GM20431 (cell line): ENCODE measurements around the gene COL4A2.

Experiments
- in situ Hi-C: fragments of 300-500 bp; cut with MseI, MboI; formaldehyde crosslinking; loops from one replicate; pipeline ENCODE4 v1.15.0; 2020; ENCODE audit warnings: low sequenced_read_pairs; ENCODE audit not compliant: unreplicated experiment

COL4A2 gene

GRCh38 chr13:110535526-110535925 lies 228.4 kb downstream of the COL4A2 start:
- in situ Hi-C loops: no loop called here

DNA sequence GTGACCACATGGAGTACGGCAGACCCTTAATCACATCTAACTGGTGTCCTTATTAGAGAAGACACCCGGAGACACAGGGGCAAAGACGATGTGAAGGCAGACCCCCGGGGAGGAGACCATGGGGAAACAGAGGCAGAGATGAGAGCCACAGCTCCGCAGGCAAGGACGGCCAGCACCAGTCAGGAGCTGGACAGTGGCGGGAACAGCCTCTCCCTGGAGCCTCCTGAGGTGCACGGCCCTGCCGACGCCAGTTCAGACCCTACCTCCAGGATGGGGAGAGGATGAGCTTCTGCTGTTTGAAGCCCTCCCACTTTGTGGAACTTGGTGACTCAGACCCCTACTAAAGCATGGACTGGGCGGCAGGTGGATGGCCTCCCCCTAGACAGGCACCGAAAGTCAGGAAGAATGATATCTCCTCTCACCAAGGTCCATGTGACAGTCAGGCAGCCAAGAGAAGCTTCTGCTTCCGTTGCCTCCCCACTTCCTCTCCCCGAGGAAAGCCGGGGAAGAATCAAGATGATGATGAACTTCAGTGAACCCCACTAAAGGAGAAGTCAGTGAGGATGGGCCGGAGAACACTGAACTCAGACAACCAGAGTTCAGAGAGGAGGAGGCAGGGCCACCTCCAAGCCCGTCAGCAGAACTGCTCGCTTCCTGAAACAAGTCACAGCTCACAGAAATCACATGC lies 229.1 kb downstream of the COL4A2 start:
- in situ Hi-C loops: no loop called here

DNA sequence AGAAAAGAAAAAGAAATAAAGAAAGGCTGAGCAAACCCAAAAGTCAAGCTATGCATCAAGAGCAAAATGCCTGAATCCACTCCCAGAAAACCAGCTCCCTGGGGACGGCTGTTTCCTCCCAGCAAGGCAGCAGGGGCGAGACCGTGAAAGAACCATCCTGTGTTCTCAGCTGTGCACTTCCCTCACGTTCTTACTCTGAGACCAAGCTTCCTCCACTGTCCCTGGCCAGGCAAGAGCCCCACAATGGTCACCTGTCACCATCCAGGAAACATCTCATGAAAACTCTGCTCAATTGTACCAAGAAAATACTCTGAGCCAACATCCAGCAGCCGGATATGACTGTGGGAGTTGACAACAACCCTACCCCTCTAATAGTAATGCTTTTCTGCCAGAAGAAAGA lies 231.5 kb downstream of the COL4A2 start:
- in situ Hi-C loops: no loop called here

- in situ Hi-C loops: no loop called here
Measured at GRCh38 chr13:110539894-110540293, 232.8 kb downstream of the COL4A2 start.

GRCh38 chr13:110540871-110541525 lies 233.9 kb downstream of the COL4A2 start:
- in situ Hi-C loops: no loop called here

DNA sequence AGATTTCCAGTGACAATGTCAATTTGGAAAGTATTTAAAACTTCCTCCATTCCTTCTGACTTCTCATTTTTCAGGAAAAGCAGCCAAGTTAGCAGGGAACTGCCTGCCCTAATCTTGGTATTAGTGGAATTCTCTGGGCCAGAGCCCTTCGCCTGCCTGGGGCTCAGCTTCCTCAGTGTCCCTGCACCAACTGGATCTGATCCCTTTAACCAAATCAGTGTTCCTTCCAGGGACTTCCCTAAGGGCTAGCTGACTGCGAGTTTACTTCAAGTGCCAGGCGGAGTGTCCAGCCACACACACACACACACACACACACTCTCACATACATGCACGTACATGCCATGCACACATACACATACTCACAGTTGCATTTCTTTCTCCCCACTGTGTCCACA lies 234.4 kb downstream of the COL4A2 start:
- in situ Hi-C loops: no loop called here

GRCh38 chr13:110542169-110542796 lies 235.2 kb downstream of the COL4A2 start:
- in situ Hi-C loops: no loop called here

DNA sequence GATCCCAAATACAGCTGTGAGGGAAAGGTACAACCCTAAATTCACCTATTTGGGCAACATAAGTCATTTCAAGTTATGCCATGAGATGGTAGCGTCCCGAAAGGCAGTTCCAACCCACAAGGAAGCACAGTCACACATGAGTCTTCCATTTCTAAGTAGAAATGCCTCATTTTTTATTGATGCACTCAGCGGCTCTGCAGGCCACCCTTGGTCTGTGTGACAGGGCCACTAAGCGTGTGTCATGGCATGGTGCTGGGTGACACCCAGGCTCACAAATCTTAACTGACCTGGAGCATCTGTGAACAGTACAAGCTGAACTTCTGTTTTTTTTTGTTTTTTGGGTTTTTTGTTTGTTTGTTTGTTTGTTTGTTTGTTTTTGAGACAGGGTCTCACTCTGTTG lies 239.3 kb downstream of the COL4A2 start:
- in situ Hi-C loops: no loop called here

DNA sequence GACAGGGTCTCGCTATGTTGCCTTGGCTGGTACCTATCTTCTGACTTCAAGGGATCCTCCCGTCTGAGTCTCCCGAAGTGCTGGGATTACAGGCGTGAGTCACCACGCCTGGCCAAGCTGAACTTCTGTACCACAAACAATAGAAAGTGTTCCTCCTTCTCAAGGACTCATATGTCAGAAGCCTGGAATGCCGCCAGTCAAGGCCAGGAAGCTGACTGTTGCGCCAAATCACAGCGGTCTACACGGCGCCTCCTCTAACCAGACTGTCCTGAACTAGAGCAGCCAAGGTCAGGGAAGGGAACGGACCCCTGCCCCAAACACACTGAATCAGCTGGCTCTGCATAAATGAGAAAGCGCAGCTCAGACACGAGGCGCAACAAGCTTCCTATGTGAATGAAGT lies 239.8 kb downstream of the COL4A2 start:
- in situ Hi-C loops: no loop called here

DNA sequence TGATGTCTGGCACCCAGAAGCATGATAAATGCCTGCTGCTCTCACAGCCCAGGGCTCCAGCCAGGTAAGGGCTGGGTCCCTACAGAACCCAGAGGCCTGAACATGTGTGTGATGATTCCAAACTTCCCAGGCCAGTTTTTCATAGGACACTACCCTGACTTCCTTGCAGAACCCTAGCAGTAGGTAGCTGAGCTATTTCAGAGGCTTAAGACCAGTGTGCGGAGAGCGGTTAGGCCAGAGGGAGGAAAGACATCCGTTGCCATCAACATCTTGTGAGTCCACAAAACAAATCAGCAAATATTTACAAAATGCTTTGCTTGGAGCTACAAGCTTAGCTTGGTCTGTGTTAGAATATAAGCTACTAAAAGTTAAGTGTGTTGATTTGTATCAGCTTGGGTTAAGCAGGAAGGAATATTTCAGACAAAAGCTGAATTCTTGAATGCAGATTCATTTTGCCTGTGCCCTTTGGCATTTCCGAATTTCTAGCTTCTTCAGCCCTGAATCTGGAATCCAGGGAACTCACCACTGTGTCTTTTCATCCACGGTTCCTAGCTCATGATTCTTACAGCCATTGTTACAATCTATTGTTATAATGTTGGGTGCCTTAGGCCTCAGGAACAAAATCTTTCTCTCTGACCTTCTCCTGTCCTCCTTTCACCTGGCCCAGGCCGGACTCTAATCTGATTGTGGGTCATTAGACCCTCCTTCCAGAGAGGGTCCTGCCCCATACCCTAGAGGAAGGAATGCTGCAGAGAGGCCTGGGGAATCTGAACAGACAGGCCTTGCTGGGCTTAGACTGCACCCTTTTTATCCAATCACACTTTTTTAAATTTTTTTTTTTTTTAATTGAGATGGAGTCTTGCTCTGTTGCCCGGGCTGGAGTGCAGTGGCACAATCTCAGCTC lies 242.1 kb downstream of the COL4A2 start:
- in situ Hi-C loops: no loop called here

GRCh38 chr13:110549795-110550160 lies 242.7 kb downstream of the COL4A2 start:
- in situ Hi-C loops: no loop called here

- in situ Hi-C loops: no loop called here
Measured at GRCh38 chr13:110551284-110551683, 244.2 kb downstream of the COL4A2 start.

DNA sequence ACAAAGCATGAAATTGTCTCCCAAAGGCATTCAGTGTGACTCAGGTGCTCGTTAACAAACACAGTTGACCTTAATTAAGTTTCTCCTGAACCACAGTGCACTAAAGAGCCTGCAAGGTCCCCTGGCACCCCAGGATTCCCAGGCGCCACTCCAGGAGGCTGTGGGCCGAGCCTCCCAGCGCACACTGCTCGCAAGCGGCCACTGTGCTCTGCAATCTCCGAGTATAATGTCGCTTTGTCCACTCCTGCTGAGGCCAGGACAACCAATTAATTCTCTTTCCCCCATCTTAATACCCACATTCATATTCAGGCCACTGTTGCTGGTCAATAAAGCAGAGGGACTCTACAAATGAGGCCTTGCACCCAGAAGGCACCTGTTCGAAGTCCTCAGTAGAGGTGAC lies 245.7 kb downstream of the COL4A2 start:
- in situ Hi-C loops: no loop called here

DNA sequence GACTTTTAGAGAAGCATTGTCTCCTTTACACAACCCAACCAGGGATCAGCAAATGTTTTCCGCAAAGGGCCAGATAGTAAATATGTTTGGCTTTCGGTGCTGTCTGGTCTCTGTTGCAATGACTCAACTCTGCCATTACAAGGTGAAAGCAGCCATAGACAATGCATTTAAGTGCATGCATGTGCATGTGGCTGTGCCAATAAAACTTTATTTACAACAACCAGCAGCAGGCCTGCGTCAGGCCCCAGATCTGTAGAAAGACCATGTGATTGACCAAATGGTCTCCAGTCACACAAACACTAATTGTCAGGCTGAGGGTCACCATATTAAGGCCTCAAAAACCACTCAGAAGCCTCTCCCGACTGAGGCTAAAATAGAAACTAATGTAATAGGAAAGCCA lies 246.3 kb downstream of the COL4A2 start:
- in situ Hi-C loops: no loop called here

DNA sequence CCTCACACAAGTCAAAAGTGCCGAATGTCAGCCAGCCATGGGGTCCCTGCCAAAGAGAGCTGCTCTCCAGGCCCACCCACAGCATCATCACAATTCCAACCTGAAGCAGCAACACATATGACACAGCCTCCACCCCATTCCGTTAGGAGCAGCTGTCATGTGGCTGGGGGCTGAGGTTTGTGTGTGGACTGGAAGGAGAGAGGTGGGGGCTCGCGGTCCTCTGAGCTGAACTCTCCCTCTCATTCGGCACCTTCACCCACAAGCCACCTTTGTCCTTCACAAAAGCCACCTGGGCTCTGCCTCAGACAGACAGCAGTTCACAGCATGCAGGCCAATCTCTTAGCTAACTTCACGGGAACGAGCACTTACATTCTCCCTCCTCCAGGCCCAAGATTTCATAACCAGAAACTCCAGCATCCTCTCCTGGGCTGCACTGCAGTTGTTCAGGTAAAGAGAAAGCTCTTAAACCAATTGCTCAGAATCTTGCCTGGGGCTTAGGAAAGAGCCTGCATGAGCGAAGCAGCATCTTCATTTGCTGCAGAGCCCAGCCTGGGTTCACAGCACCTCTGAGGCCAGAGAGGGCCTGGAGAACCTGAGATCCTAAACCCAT lies 247.2 kb downstream of the COL4A2 start:
- in situ Hi-C loops: no loop called here

DNA sequence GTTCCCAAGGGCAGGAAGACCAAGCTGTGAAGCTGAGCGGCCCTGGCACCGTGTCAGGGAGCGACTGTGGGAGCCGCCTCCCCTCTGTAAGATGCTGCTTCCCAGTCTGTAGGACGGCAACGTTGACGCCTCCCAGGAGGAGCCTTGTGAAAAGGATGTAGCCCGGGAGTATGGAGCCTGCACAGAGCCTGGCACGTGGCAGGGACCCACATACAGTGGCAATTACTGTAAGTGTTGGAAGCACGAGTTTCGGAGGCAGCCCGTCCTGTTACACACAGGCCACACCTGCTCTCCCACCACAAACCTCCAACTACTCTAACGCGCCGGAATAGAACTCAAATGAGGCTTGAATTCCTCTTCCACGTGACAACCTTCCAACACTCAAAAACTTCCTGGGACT lies 247.9 kb downstream of the COL4A2 start:
- in situ Hi-C loops: no loop called here

DNA sequence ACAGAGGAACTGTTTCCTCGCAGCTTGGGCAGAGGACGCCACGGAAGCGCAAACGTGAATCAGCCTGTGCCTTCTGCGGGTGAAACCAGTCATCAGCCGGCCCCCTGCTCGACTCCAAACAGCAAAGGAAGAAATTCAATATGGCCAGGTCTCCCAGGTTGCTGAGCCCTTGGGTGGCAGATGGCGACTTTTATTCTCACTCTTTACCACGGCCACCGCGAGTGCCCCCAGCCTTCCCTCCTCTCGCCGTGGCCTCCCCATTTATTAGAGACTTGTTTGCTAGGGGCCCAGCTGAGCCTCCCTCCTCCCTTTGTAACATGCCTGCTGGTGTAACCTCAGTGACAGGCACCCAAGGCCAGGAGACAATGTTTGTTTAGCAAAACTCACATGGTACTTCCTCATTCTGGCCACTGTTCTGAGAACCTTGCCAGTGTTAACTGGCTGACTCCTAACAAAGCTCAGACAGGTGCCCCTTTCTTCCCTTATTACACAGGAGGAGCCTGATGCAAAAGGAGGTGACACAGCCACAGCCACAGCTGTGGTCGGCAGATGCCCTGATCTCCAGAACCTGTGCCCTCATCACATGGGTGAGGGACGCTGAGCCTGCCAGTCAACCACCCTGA lies 248.6 kb downstream of the COL4A2 start:
- in situ Hi-C loops: no loop called here

GRCh38 chr13:110556224-110556606 lies 249.1 kb downstream of the COL4A2 start:
- in situ Hi-C loops: no loop called here

DNA sequence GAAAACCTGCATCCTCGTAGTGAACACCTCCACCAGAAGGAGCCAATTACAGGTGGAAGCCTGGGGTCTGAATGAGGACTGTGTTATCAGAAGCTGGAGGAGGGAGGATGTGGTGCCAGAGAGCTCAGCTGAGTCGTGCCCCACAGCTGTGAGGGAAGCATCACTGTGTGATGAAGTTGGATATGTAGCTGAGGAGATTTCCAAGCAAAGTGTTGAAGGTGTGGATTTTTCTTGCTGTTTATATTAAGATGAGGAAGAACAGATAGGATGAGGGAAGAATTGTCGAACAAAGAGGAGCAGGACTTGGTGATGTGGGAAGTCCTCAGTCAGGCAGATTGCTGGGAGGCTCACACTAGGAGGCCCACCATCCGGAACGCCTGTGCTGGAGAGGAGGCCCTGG lies 250.0 kb downstream of the COL4A2 start:
- in situ Hi-C loops: no loop called here
